Osteocyte (in vitro differentiated cells): Measurements from ENCODE around the gene PTPRR. TPM values are rescaled to one million over a fixed set of nuclear protein-coding genes. Genes with fewer than 3 reads are reported as not detected.

Source experiments
- DNase-seq: peaks from one replicate; pipeline ENCODE4 v3.0.0; 2021; ENCODE audit warnings: mixed read lengths; ENCODE audit not compliant: unreplicated experiment; ENCODE audit errors: extremely low spot score
- H3K27ac Mint-ChIP-seq: one replicate; pipeline ENCODE4 v1.8.0; 2021; ENCODE audit warnings: mild to moderate bottlenecking, mixed read lengths; ENCODE audit not compliant: unreplicated experiment
- H3K27me3 Mint-ChIP-seq: one replicate; pipeline ENCODE4 v1.8.0; 2021; ENCODE audit warnings: mixed read lengths; ENCODE audit not compliant: unreplicated experiment
- H3K36me3 Mint-ChIP-seq: one replicate; pipeline ENCODE4 v1.8.0; 2021; ENCODE audit warnings: mixed read lengths; ENCODE audit not compliant: unreplicated experiment
- H3K4me1 Mint-ChIP-seq: one replicate; pipeline ENCODE4 v1.8.0; 2021; ENCODE audit warnings: mixed read lengths; ENCODE audit not compliant: unreplicated experiment
- H3K4me3 Mint-ChIP-seq: one replicate; pipeline ENCODE4 v1.8.0; 2021; ENCODE audit warnings: mild to moderate bottlenecking, moderate library complexity, mixed read lengths; ENCODE audit not compliant: unreplicated experiment
- H3K9me3 Mint-ChIP-seq: one replicate; pipeline ENCODE4 v1.8.0; 2021; ENCODE audit warnings: mixed read lengths; ENCODE audit not compliant: unreplicated experiment
- total RNA-seq: library from RNA; stranded (reverse); gene quantifications from 2 replicates; pipeline ENCODE4 v1.2.1, GENCODE V29; 2021
- TF ChIP-seq, protein P1 (sequence below): fragments of 200-600 bp; sonication (generic); IDR thresholded peaks from 2 replicates; pipeline ENCODE4 v1.5.0; 2021; ENCODE audit warnings: antibody characterized with exemption, mild to moderate bottlenecking, moderate library complexity

Gene PTPRR
- total RNA-seq, 1 donor from 2014 or later = 0.21 TPM

DNA sequence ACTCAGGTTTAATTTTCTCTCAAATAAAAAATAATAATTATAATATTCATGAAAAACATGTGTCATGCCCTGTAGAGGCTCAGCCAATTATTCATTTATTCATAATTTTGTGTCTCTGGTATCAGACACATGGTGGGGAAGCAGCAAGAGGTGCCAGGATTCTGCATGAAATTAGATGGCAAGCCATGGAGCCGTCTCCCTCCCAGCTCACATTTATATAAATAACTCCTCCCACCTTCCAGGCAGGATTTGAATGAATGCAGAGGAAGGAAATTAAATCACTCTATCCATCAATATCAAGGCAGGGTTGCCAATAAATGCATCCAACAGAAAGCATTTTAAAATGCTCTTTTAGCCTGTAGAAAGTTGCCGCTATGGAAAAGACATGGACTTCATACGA is 98.1 kb downstream of the PTPRR start:
- no peak overlapping the region for H3K4me3 Mint-ChIP-seq
- TF ChIP-seq, protein P1, sequence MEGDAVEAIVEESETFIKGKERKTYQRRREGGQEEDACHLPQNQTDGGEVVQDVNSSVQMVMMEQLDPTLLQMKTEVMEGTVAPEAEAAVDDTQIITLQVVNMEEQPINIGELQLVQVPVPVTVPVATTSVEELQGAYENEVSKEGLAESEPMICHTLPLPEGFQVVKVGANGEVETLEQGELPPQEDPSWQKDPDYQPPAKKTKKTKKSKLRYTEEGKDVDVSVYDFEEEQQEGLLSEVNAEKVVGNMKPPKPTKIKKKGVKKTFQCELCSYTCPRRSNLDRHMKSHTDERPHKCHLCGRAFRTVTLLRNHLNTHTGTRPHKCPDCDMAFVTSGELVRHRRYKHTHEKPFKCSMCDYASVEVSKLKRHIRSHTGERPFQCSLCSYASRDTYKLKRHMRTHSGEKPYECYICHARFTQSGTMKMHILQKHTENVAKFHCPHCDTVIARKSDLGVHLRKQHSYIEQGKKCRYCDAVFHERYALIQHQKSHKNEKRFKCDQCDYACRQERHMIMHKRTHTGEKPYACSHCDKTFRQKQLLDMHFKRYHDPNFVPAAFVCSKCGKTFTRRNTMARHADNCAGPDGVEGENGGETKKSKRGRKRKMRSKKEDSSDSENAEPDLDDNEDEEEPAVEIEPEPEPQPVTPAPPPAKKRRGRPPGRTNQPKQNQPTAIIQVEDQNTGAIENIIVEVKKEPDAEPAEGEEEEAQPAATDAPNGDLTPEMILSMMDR = no peak
- H3K27me3 Mint-ChIP-seq = peaks cover 6% of the 10 kb centered on the region
- H3K9me3 Mint-ChIP-seq = no peaks in the 10 kb centered on the region
- no peak overlapping the region for H3K27ac Mint-ChIP-seq
- H3K36me3 Mint-ChIP-seq = no peaks in the 10 kb centered on the region
- no peaks in the 10 kb centered on the region for H3K4me1 Mint-ChIP-seq
- no peak for DNase-seq

- TF ChIP-seq, protein P1 = no peak
- no peak for DNase-seq
- Mint-ChIP-seq H3K27ac (no peak overlapping the region), H3K36me3 (no peaks in the 10 kb centered on the region), H3K9me3 (peaks cover 3% of the 10 kb centered on the region), H3K27me3 (peaks cover 10% of the 10 kb centered on the region), H3K4me1 (no peaks in the 10 kb centered on the region), H3K4me3 (no peak overlapping the region)
These were observed 104.6 kb downstream of the PTPRR start for GRCh38 chr12:70815971-70816391.

DNA sequence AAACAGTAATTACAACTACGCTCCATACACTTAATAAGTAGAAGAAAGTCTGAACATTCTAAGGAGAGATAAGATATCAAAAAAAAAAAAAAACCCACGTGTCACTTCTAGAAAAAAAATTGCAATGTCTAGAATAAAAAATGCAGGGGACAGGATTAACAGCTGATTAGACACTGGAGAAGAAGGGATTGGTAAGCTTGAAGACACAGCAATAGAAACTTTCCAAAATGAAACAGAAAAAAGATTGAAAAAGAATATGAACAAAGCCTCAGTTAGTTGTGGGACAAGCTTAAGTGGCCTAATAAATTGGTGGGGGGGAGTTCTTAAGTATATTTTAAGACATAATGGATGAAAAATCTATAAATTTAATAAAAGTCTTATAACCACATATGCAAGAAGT is 105.5 kb downstream of the PTPRR start:
- Mint-ChIP-seq H3K36me3 (no peaks in the 10 kb centered on the region), H3K27ac (no peak overlapping the region), H3K4me1 (no peaks in the 10 kb centered on the region), H3K4me3 (no peak overlapping the region), H3K9me3 (peaks cover 3% of the 10 kb centered on the region), H3K27me3 (peaks cover 10% of the 10 kb centered on the region)
- TF ChIP-seq, protein P1 = no peak
- DNase-seq = no peak

- no peaks in the 10 kb centered on the region for H3K36me3 Mint-ChIP-seq
- H3K9me3 Mint-ChIP-seq = peaks cover 3% of the 10 kb centered on the region
- TF ChIP-seq, protein P1 = no peak
- H3K4me1 Mint-ChIP-seq = no peaks in the 10 kb centered on the region
- no peak overlapping the region for H3K4me3 Mint-ChIP-seq
- DNase-seq = no peak
- peaks cover 7% of the 10 kb centered on the region for H3K27me3 Mint-ChIP-seq
- no peak overlapping the region for H3K27ac Mint-ChIP-seq
These were observed 107.0 kb downstream of the PTPRR start for GRCh38 chr12:70813559-70813958.

DNA sequence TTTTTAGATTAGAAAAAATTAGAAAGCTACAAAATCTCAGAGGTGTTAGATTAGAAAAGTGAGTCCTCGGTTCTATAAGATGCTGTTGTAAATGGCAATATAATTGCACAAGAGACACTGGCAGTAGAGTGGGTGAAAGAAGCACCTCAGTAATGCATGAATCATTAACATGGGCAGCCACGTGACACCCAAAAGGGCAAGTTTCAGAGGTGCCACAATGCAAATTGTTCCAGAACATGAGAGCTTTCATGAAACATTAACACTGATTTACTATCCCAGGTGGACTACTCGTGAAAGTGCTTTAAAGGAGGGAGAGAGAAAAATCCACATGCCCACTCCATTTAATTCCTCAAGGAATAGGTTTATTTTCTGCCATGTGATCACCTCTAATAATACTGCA is 108.4 kb downstream of the PTPRR start:
- DNase-seq = no peak
- TF ChIP-seq, protein P1 = no peak
- Mint-ChIP-seq H3K4me3 (no peak overlapping the region), H3K27me3 (peaks cover 7% of the 10 kb centered on the region), H3K4me1 (no peaks in the 10 kb centered on the region), H3K36me3 (no peaks in the 10 kb centered on the region), H3K9me3 (peaks cover 3% of the 10 kb centered on the region), H3K27ac (no peak overlapping the region)
